Prostate gland (tissue), 2 donors: ENCODE results near the gene RAB2B. TPM values are rescaled to one million over a fixed set of nuclear protein-coding genes. Genes with fewer than 3 reads are reported as not detected.
A peak's percentile ranks its signal among the peaks of the same experiment; 100 is the strongest.

Source experiments
- DNase-seq: peaks from one replicate; pipeline ENCODE4 v3.0.0-alpha.2; 2019; ENCODE audit warnings: low spot score
- H3K27ac ChIP-seq, 2 donors: fragments of 200-600 bp; sonication (generic); 2 replicates each; pipeline ENCODE4 v1.5.1; 2017 to 2019
- H3K27me3 ChIP-seq: fragments of 200-600 bp; sonication (generic); replicated peaks from 2 replicates; pipeline ENCODE4 v1.5.1; 2019; ENCODE audit not compliant: insufficient read depth
- H3K36me3 ChIP-seq, 2 donors: fragments of 200-600 bp; sonication (generic); 1 replicate in 1 of 2; 2 replicates in 1 of 2; pipeline versions ENCODE4 v1.5.1 to v1.8.1; 2017 to 2019
- H3K4me1 ChIP-seq: fragments of 200-600 bp; sonication (generic); replicated peaks from 2 replicates; pipeline ENCODE4 v1.5.1; 2019
- H3K4me3 ChIP-seq, 2 donors: fragments of 200-600 bp; sonication (generic); 2 replicates each; pipeline ENCODE4 v1.5.1; 2017 to 2019
- H3K9me3 ChIP-seq: fragments of 200-600 bp; sonication (generic); 2 replicates; pipeline ENCODE4 v1.5.1; 2017
- CTCF ChIP-seq, 4 experiments: fragments of 200-600 bp in 2 of 4; fragments of 450-650 bp in 2 of 4; sonication (generic) in 2 of 4; IDR thresholded peaks; 1 replicate in 3 of 4; 2 replicates in 1 of 4; pipeline ENCODE4 v1.5.1; 2016 to 2019; ENCODE audit warnings: antibody characterized with exemption in 4 of 4, mild to moderate bottlenecking in 2 of 4, moderate library complexity in 2 of 4
- POLR2A ChIP-seq: fragments of 450-650 bp; IDR thresholded peaks from one replicate; pipeline ENCODE4 v1.6.1; 2016; ENCODE audit warnings: antibody characterized with exemption, mild to moderate bottlenecking
- POLR2AphosphoS5 ChIP-seq: sonication (generic); formaldehyde crosslinking; IDR thresholded peaks from one replicate; pipeline ENCODE4 v1.6.1; 2017; ENCODE audit warnings: antibody characterized with exemption
- WGBS: methylation state at CpG from one replicate; pipeline ENCODE4 v1.1.5; 2018; 5-methylcytosine and 5-hydroxymethylcytosine counted together
- intact Hi-C: fragments of 100-400 bp; cut with DNase I; formaldehyde crosslinking; loops from one replicate; pipeline ENCODE4 v1.14.2; 2022
- total RNA-seq, 2 donors: library from RNA; depleted of rRNA; stranded (reverse); fragments of >200 nt; gene quantifications; one replicate each; pipeline ENCODE4 v1.1.0, GENCODE V29; 2016

Gene RAB2B
- total RNA-seq, 2 donors from 2014 or later, result 25.1 to 35.9 TPM

- Histone ChIP-seq H3K27me3 (no peaks in the 10 kb centered on the region), H3K36me3 (no peaks in the 10 kb centered on the region)
- under 1% methylated on average over 53 of the region's 53 CpGs for WGBS
Observed at GRCh38 chr14:21510735-21511657, 34.2 kb upstream of the RAB2B start, which contains the start of gene METTL3. TSS of gene METTL3 (minus strand) at chr14:21511340. CDS start at chr14:21511223, 117 bp downstream.

GRCh38 chr14:21509432-21510143 lies 32.8 kb upstream of the RAB2B start:
- H3K4me1 ChIP-seq, result no peaks in the 10 kb centered on the region
- H3K27ac ChIP-seq, result no peak overlapping the region
- TF ChIP-seq POLR2A, result no peak
- no peak for TF ChIP-seq CTCF (IDR thresholded peaks at IDR 0.05)
- no peak for TF ChIP-seq POLR2AphosphoS5
- no peaks in the 10 kb centered on the region for H3K9me3 ChIP-seq
- no peak overlapping the region for H3K4me3 ChIP-seq
- intact Hi-C loops, result no loop called here
- no peak for DNase-seq
- H3K36me3 ChIP-seq, result no peaks in the 10 kb centered on the region
- WGBS, result 79% methylated on average over 6 of the region's 6 CpGs
- H3K27me3 ChIP-seq, result no peaks in the 10 kb centered on the region

More at GRCh38 chr14:21510735-21511657, 34.2 kb upstream of the RAB2B start, which contains the start of gene METTL3:
- Histone ChIP-seq H3K9me3 (no peaks in the 10 kb centered on the region), H3K4me3 (peak within 1 kb of the TSS; percentile 71 to 82), H3K4me1 (no peaks in the 10 kb centered on the region), H3K27ac (peak within 1 kb of the TSS; percentile 81 to 83)
- intact Hi-C loops, result no loop called here
- TF ChIP-seq POLR2A, result peak; percentile 32
- TF ChIP-seq POLR2AphosphoS5, result peak; percentile 96
- TF ChIP-seq CTCF (IDR thresholded peaks at IDR 0.05), result no peak
- DNase-seq, result peak; percentile 98

- intact Hi-C loops, result no loop called here
- Histone ChIP-seq H3K27me3 (no peaks in the 10 kb centered on the region), H3K4me3 (no peak overlapping the region), H3K4me1 (no peaks in the 10 kb centered on the region), H3K27ac (no peak overlapping the region), H3K9me3 (no peaks in the 10 kb centered on the region), H3K36me3 (peaks cover 4% of the 10 kb centered on the region in 2 donors)
- 96% methylated on average over 2 of the region's 2 CpGs for WGBS
- no peak for DNase-seq
- no peak for TF ChIP-seq POLR2AphosphoS5
- no peak for TF ChIP-seq CTCF (IDR thresholded peaks at IDR 0.05)
- no peak for TF ChIP-seq POLR2A
Observed at GRCh38 chr14:21506557-21506956, 29.8 kb upstream of the RAB2B start.

- H3K36me3 ChIP-seq, result peaks cover 4% of the 10 kb centered on the region in 2 donors
- no peak overlapping the region for H3K4me3 ChIP-seq
- no peaks in the 10 kb centered on the region for H3K4me1 ChIP-seq
- TF ChIP-seq CTCF (IDR thresholded peaks at IDR 0.05) (no peak), POLR2A (no peak), POLR2AphosphoS5 (no peak)
- H3K27ac ChIP-seq, result no peak overlapping the region
- no peaks in the 10 kb centered on the region for H3K27me3 ChIP-seq
- DNase-seq, result no peak
- no peaks in the 10 kb centered on the region for H3K9me3 ChIP-seq
- intact Hi-C loops, result no loop called here
Observed at GRCh38 chr14:21505012-21505553, 28.3 kb upstream of the RAB2B start.
